PC-3 (cell line): ENCODE data around the gene MAP6. TPM values are rescaled to one million over a fixed set of nuclear protein-coding genes. Genes with fewer than 3 reads are reported as not detected.
A peak's percentile ranks its signal among the peaks of the same experiment; 100 is the strongest.

Experiments
- ATAC-seq: fragments of 200-7000 bp; cut with Tn5 transposase; 2 replicates; pipeline ENCODE4 v1.9.1; 2020; ENCODE audit warnings: mild to moderate bottlenecking, moderate library complexity
- BruUV-seq: library from RNA; stranded (reverse); fragments of 400-500 nt; replicated peaks from 2 replicates; lab custom pipeline; 2021; lab: Mats Ljungman, UMichigan
- CTCF ChIA-PET: fragments of 300-600 bp; sonication (Branson Sonifier 250); formaldehyde crosslinking; loops from one replicate; lab custom pipeline; 2022; ENCODE audit warnings: antibody characterized with exemption; lab: Charles Lee
- POLR2A ChIA-PET: fragments of 300-600 bp; sonication (Branson Sonifier 250); formaldehyde crosslinking; loops from one replicate; lab custom pipeline; 2022; ENCODE audit warnings: antibody characterized with exemption; ENCODE audit not compliant: unreplicated experiment; lab: Charles Lee
- DNase-seq: peaks from one replicate; pipeline ENCODE4 v3.0.0-alpha.2; 2015
- H2AFZ ChIP-seq: fragments of 300-600 bp; sonication (generic); 2 replicates; pipeline ENCODE4 v1.6.0; 2016; ENCODE audit warnings: antibody characterized with exemption, low read length
- H3F3A ChIP-seq: fragments of 300-600 bp; sonication (generic); one replicate; pipeline ENCODE4 v1.6.0; 2017; ENCODE audit warnings: antibody characterized with exemption, low read length, control low read depth, mild to moderate bottlenecking; ENCODE audit not compliant: unreplicated experiment
- H3K27ac ChIP-seq: fragments of 300-600 bp; sonication (generic); 2 replicates; pipeline ENCODE4 v1.5.1; 2016; ENCODE audit warnings: mild to moderate bottlenecking, low read length
- H3K27me3 ChIP-seq: fragments of 300-600 bp; sonication (generic); 2 replicates; pipeline ENCODE4 v1.6.1; 2016; ENCODE audit warnings: low read length, mixed read lengths
- H3K36me3 ChIP-seq: fragments of 300-600 bp; sonication (generic); 2 replicates; pipeline ENCODE4 v1.6.1; 2016; ENCODE audit warnings: low read depth, mixed run types, low read length, mixed read lengths
- H3K4me1 ChIP-seq: fragments of 300-600 bp; sonication (generic); 2 replicates; pipeline ENCODE4 v1.5.1; 2016; ENCODE audit warnings: low read length; ENCODE audit not compliant: insufficient read depth
- H3K4me2 ChIP-seq: fragments of 300-600 bp; sonication (generic); 2 replicates; pipeline ENCODE4 v1.6.0; 2016; ENCODE audit warnings: low read length
- H3K4me3 ChIP-seq: fragments of 300-600 bp; sonication (generic); 2 replicates; pipeline ENCODE4 v1.5.1; 2016; ENCODE audit warnings: mild to moderate bottlenecking, low read length, mixed read lengths
- H3K79me2 ChIP-seq: fragments of 300-600 bp; sonication (generic); 2 replicates; pipeline ENCODE4 v1.6.1; 2017; ENCODE audit warnings: low read length, mixed read lengths
- H3K9ac ChIP-seq: fragments of 300-600 bp; sonication (generic); 2 replicates; pipeline ENCODE4 v1.6.0; 2016; ENCODE audit warnings: mild to moderate bottlenecking, low read length
- H3K9me2 ChIP-seq: fragments of 300-600 bp; sonication (generic); replicated peaks from 2 replicates; pipeline ENCODE4 v1.6.1; 2016; ENCODE audit warnings: mixed run types, low read length, mixed read lengths
- H3K9me3 ChIP-seq: fragments of 300-600 bp; sonication (generic); 2 replicates; pipeline ENCODE4 v1.6.1; 2016; ENCODE audit warnings: low read length, mixed read lengths
- H4K20me1 ChIP-seq: fragments of 300-600 bp; sonication (generic); 2 replicates; pipeline ENCODE4 v1.6.1; 2016; ENCODE audit warnings: low read length, mixed read lengths
- EZH2 ChIP-seq: fragments of 300-600 bp; sonication (generic); IDR thresholded peaks from one replicate; pipeline ENCODE4 v1.6.1; 2017; ENCODE audit warnings: antibody characterized with exemption, mild to moderate bottlenecking, low read length; ENCODE audit not compliant: unreplicated experiment
- EZH2phosphoT487 ChIP-seq: fragments of 300-600 bp; sonication (generic); IDR thresholded peaks from 2 replicates; pipeline ENCODE4 v1.6.1; 2018; ENCODE audit warnings: mild to moderate bottlenecking, antibody characterized with exemption, low read length, borderline replicate concordance
- intact Hi-C: fragments of 100-400 bp; cut with micrococcal nuclease; formaldehyde crosslinking; loops from 2 replicates; pipeline ENCODE4 v1.9.0; 2023
- total RNA-seq: library from RNA; depleted of rRNA; stranded (reverse); fragments of >200 nt; gene quantifications from 2 replicates; pipeline ENCODE4 v1.2.3, GENCODE V29; 2014
- TF ChIP-seq, protein P1 (sequence below): fragments of 300-600 bp; sonication (generic); conservative IDR thresholded peaks from 2 replicates; pipeline ENCODE4 v1.5.1; 2017; ENCODE audit warnings: antibody characterized with exemption, low read depth, mild to moderate bottlenecking, low read length

Gene MAP6
- total RNA-seq, 1 experiment from 2014 or later, result 0.47 TPM

DNA sequence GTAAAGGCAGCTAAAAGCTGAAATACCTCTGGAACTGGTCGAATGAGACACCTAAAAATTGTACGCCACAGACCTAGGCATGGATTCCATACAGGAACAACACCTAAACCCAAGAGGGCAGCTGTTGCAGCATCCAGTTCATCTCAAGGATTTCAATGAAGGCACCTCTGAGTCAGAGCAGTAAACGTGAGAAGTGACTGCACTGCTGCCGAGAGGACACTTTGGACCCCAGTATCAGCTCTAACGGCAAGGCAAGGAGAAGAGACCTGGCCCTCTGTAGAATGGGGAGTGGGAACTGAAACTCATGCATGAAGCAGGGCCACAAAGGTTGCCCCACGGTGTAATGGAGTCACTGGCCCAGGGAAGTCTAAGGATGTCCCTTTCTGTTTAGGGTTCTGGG, 23.9 kb downstream of the MAP6 start:
- DNase-seq (no peak), ATAC-seq (no peak)
- Histone ChIP-seq H4K20me1 (no peaks in the 10 kb centered on the region), H3K79me2 (no peaks in the 10 kb centered on the region), H3K9me3 (no peaks in the 10 kb centered on the region), H3K4me2 (no peak overlapping the region), H3K27ac (no peak overlapping the region), H3K4me1 (no peaks in the 10 kb centered on the region; the same call in 1 of the 2 replicates), H3K27me3 (no peaks in the 10 kb centered on the region), H3K4me3 (no peak overlapping the region), H3F3A (no peaks in the 10 kb centered on the region), H3K36me3 (no peaks in the 10 kb centered on the region), H3K9me2 (no peaks in the 10 kb centered on the region), H3K9ac (no peak overlapping the region), H2AFZ (no peak overlapping the region)
- ChIA-PET POLR2A (no interaction called here), CTCF (no interaction called here)
- no TSS peak for BruUV-seq
- TF ChIP-seq EZH2phosphoT487, result no peak
- TF ChIP-seq, protein P1, sequence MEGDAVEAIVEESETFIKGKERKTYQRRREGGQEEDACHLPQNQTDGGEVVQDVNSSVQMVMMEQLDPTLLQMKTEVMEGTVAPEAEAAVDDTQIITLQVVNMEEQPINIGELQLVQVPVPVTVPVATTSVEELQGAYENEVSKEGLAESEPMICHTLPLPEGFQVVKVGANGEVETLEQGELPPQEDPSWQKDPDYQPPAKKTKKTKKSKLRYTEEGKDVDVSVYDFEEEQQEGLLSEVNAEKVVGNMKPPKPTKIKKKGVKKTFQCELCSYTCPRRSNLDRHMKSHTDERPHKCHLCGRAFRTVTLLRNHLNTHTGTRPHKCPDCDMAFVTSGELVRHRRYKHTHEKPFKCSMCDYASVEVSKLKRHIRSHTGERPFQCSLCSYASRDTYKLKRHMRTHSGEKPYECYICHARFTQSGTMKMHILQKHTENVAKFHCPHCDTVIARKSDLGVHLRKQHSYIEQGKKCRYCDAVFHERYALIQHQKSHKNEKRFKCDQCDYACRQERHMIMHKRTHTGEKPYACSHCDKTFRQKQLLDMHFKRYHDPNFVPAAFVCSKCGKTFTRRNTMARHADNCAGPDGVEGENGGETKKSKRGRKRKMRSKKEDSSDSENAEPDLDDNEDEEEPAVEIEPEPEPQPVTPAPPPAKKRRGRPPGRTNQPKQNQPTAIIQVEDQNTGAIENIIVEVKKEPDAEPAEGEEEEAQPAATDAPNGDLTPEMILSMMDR, result no peak
- TF ChIP-seq EZH2, result no peak
- intact Hi-C loops, result no loop called here

DNA sequence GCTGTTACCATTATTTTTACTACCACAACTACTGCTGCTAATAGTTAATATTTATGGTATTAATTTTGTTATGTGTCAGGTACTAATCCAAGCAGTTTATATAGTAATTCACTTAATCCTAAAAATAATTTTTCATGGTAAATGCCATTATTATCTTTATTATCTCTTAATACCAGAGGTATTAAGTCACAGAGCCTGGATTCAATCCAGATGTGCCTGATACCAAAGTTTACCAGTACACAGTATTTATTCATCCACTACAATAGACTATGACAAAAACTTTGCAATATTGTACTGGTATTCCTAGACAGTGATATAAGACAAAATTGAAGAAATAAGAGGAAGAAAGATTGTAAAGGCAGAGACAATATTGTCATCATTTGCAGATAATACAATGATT, 24.5 kb downstream of the MAP6 start:
- ChIA-PET POLR2A (no interaction called here), CTCF (no interaction called here)
- no peaks in the 10 kb centered on the region for H4K20me1 ChIP-seq
- H3K79me2 ChIP-seq, result no peaks in the 10 kb centered on the region
- H3K4me3 ChIP-seq, result no peak overlapping the region
- H3K9me2 ChIP-seq, result no peaks in the 10 kb centered on the region
- no peak overlapping the region for H3K9ac ChIP-seq
- H2AFZ ChIP-seq, result no peak overlapping the region
- H3K27ac ChIP-seq, result no peak overlapping the region
- intact Hi-C loops, result no loop called here
- no peaks in the 10 kb centered on the region for H3K36me3 ChIP-seq
- ATAC-seq (no peak), DNase-seq (no peak)
- no peaks in the 10 kb centered on the region for H3K27me3 ChIP-seq
- no peaks in the 10 kb centered on the region for H3F3A ChIP-seq
- H3K4me2 ChIP-seq, result no peak overlapping the region
- TF ChIP-seq EZH2, result no peak
- TF ChIP-seq, protein P1, result no peak
- TF ChIP-seq EZH2phosphoT487, result no peak
- BruUV-seq, result no TSS peak
- H3K9me3 ChIP-seq, result no peaks in the 10 kb centered on the region
- H3K4me1 ChIP-seq, result no peaks in the 10 kb centered on the region; the same call in 1 of the 2 replicates

DNA sequence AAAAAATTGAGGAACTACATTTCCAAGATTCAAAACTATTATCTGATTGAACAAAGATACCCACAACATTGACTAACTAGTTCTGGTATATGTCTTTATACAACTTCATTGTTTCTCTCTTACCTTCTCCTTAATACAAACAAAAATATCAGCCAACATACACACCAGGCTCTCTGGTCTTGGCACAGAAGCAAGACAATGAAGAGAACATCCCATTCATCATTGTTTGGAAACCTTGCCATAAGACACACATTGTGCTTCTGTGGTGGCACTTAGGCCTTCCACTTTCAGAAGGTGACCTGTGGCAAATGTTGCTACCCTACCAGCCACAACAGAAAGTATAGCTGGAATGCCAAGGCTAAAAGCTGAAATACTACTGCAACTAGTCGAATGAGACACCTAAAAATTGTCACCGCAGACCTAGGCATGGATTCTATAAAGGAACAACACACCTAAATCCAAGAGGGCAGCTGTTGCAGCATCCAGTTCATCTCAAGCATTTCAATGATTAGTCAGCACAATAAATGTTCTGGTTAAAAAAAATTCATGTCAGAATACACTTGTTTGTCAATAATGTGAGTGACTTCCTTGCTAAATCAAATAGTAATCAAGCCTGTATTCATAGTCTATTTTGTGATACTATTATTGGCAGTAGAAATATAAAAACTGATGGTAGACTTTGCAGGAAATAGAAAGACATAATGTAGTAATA, 26.3 kb downstream of the MAP6 start:
- Histone ChIP-seq H3K9ac (no peak overlapping the region), H4K20me1 (no peaks in the 10 kb centered on the region), H3K27me3 (no peaks in the 10 kb centered on the region), H3K4me2 (no peak overlapping the region), H3K9me3 (no peaks in the 10 kb centered on the region), H3K27ac (no peak overlapping the region), H3K36me3 (no peaks in the 10 kb centered on the region), H3K4me1 (no peaks in the 10 kb centered on the region; the same call in 1 of the 2 replicates), H3K79me2 (no peaks in the 10 kb centered on the region), H3K9me2 (no peaks in the 10 kb centered on the region), H3F3A (no peaks in the 10 kb centered on the region), H2AFZ (no peak overlapping the region), H3K4me3 (no peak overlapping the region)
- ChIA-PET POLR2A (no interaction called here), CTCF (no interaction called here)
- no peak for TF ChIP-seq EZH2phosphoT487
- no peak for TF ChIP-seq EZH2
- TF ChIP-seq, protein P1, result no peak
- DNase-seq (peak; percentile 7), ATAC-seq (no peak)
- no TSS peak for BruUV-seq
- intact Hi-C loops, result no loop called here
